Activated CD4-positive, alpha-beta T cell treated with anti-CD3 and anti-CD28 coated beads, Interleukin-2, Interleukin-4, amounts not matched to agents 100 ng/mL and 50 ng/mL, durations not matched to agents 16 hours and 8 hours (primary cell): Measurements from ENCODE around the gene MCRIP1.

Experiments used
- DNase-seq: peaks from one replicate; pipeline ENCODE4 v3.0.0-alpha.2; 2020; ENCODE audit warnings: low spot score

Gene MCRIP1

GRCh38 chr17:81833160-81833920, at the start of gene MCRIP1:
TSS of gene MCRIP1 (minus strand) at chr17:81833291. CDS start at chr17:81824506, 8,785 bp downstream.
- peak; percentile 97 for DNase-seq

- no peak for DNase-seq
Measured at GRCh38 chr17:81879121-81879520, 46.0 kb upstream of the MCRIP1 start.

GRCh38 chr17:81878294-81878693, 45.2 kb upstream of the MCRIP1 start:
- no peak for DNase-seq

GRCh38 chr17:81877569-81877968, 44.5 kb upstream of the MCRIP1 start:
- DNase-seq, result no peak

- peak; percentile 96 for DNase-seq
Measured at GRCh38 chr17:81871387-81872230, 38.5 kb upstream of the MCRIP1 start.

- DNase-seq, result no peak
Measured at GRCh38 chr17:81870981-81871386, 37.9 kb upstream of the MCRIP1 start, which contains the start of gene ARHGDIA. TSS of gene ARHGDIA (minus strand) at chr17:81871337. CDS start at chr17:81869930, 1,407 bp downstream.

- DNase-seq, result no peak
Measured at GRCh38 chr17:81870131-81870980, 37.3 kb upstream of the MCRIP1 start.

- DNase-seq, result no peak
Measured at GRCh38 chr17:81869221-81870130, 36.4 kb upstream of the MCRIP1 start.

GRCh38 chr17:81868674-81869220, 35.7 kb upstream of the MCRIP1 start:
- DNase-seq, result no peak

- DNase-seq, result no peak
Measured at GRCh38 chr17:81867991-81868673, 35.0 kb upstream of the MCRIP1 start.

- no peak for DNase-seq
Measured at GRCh38 chr17:81867170-81867990, 34.3 kb upstream of the MCRIP1 start.

GRCh38 chr17:81866440-81867169, 33.5 kb upstream of the MCRIP1 start:
- DNase-seq, result no peak

- DNase-seq, result no peak
Measured at GRCh38 chr17:81865733-81866439, 32.8 kb upstream of the MCRIP1 start.

- DNase-seq, result no peak
Measured at GRCh38 chr17:81865358-81865732, 32.3 kb upstream of the MCRIP1 start.

GRCh38 chr17:81863833-81864768, 31.0 kb upstream of the MCRIP1 start:
- no peak for DNase-seq

GRCh38 chr17:81863123-81863675, 30.1 kb upstream of the MCRIP1 start:
- no peak for DNase-seq
